GM21367 (cell line): ENCODE data around the gene CREBRF.
"Not testable (repeated sequence)": the region's sequence is repeated elsewhere in the genome, so short reads cannot be mapped to it uniquely, and the experiment has no call there.

Experiments used
- ATAC-seq: cut with Tn5 transposase; IDR thresholded peaks from one replicate; pipeline ENCODE4 v1.9.1; 2021; ENCODE audit not compliant: unreplicated experiment

Gene CREBRF

GRCh38 chr5:173076471-173076870, 20.3 kb downstream of the CREBRF start:
- not testable (repeated sequence) for ATAC-seq

DNA sequence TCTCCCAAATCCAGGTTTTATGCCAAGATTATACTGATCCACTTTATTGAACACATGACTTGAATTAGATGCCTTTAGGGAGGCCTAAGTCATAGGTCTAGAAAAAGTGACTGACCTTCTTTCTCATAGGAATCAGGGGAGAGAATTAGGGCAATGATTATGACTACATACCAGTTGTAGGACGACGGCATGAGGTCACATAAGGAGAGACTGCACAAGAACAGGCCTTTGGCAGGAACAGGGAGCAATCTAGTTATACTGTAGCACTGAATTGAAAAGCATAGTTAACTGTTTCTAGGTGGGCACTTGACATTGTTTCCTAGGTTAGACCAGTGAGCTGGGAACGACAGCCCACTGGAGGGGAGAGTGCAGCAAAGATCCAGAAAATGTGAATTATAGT, 22.7 kb downstream of the CREBRF start:
- ATAC-seq = no peak

DNA sequence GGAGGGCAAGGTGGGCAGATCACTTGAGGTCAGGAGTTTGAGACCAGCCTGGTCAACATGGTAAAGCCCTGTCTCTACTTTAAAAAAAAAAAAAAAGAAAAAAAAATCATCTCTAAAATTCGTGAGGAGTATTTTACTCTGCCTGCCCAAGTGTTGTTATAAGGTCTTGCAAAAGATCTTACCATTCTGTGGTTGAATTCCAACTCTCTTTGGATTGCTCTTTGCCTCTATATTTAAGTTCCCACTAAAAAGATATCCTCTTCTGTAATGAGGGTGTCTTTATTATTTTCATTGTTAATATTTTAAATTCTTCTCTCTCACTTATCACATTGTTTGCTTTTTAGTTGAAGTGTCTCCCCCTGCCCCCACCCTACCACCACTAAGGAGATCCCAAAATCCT, 33.4 kb downstream of the CREBRF start:
- ATAC-seq = no peak

GRCh38 chr5:173090639-173091038, 34.5 kb downstream of the CREBRF start:
- no peak for ATAC-seq

GRCh38 chr5:173091981-173092380, 35.8 kb downstream of the CREBRF start:
- no peak for ATAC-seq

DNA sequence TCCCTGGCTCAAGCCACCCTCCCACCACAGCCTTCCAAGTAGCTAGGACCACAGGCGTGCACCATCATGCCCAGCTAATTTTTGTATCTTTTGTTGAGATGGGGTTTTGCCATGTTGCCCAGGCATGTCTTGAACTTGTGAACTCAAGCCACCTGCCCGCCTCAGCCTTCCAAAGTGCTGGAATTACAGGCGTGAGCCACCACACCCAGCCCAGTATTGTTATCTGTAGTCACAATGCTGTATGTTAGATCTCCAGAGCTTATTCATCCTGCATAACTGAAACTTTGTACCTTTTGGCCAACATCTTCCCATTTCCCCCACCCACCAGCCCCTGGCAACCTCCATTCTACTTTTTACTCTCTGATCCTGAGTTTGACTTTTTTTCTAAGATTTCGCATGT, 37.5 kb downstream of the CREBRF start:
- no peak for ATAC-seq

- ATAC-seq = no peak
Measured at GRCh38 chr5:173094012-173094661, 38.0 kb downstream of the CREBRF start.

- ATAC-seq = no peak
Measured at GRCh38 chr5:173098787-173099186, 42.6 kb downstream of the CREBRF start.

- no peak for ATAC-seq
Measured at GRCh38 chr5:173099461-173099860, 43.3 kb downstream of the CREBRF start.

- no peak for ATAC-seq
Measured at GRCh38 chr5:173101245-173101644, 45.1 kb downstream of the CREBRF start.

- no peak for ATAC-seq
Measured at GRCh38 chr5:173103411-173103810, 47.3 kb downstream of the CREBRF start.

DNA sequence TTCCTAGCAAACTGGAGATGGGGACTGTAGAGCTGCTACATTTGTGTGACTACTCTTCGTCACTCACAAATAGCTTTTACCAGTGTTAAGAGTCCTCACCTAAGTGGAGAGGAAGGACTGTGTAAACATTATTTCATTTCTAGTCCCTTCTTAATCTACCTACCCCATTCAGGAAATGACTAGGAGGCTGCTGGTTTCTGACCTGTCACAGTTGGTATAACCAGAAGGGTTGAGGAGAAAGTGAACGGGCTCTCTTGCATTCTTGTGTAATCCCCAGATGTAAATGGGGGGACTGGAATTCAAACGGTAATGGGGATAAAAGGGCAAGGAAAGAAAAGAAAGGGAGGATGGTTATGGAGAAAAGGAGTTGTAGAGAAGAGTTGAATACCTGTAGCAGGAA, 52.8 kb downstream of the CREBRF start:
- ATAC-seq = no peak

- no peak for ATAC-seq
Measured at GRCh38 chr5:173114536-173114935, 58.4 kb downstream of the CREBRF start.

GRCh38 chr5:173119719-173120118, 63.6 kb downstream of the CREBRF start:
- no peak for ATAC-seq

GRCh38 chr5:173123416-173123815, 67.3 kb downstream of the CREBRF start:
- ATAC-seq = no peak

DNA sequence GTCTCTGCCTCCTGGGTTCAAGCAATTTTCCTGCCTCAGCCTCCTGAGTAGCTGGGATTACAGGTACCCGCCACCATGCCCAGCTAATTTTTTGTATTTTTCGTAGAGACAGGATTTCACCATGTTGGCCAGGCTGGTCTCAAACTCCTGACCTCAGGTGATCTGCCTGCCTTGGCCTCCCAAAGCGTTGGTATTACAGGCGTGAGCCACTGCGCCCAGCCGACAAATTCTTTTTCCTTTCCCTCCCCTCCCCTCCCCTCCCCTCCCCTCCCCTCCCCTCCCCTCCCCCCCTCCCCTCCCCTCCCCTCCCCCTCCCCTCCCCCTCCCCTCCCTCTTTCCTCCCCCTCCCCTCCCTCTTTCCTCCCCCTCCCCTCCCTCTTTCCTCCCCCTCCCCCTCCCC, 76.0 kb downstream of the CREBRF start:
- not testable (repeated sequence) for ATAC-seq

- no peak for ATAC-seq
Measured at GRCh38 chr5:173138707-173139106, 82.6 kb downstream of the CREBRF start.

GRCh38 chr5:173139631-173140030, 83.5 kb downstream of the CREBRF start:
- no peak for ATAC-seq

DNA sequence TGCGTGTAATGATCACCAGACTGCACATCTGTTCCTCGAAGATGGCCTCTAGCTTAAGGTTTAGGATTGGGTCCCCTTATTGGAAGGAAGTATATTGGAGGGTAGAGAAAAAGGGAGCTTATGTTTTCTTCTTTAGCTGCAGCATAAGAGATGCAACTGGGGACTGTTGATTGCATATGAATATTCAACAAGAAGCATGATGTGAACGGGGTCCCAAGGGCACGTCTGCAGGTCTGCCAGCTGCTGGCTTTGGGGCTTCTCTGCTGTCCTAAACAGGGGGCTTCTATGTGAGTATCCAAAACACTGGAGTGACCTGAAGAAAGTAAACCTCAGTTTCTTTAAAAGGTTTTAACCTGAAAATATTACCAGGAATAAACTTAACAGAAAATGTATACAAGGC, 84.6 kb downstream of the CREBRF start:
- ATAC-seq = no peak

GRCh38 chr5:173143567-173143966, 87.4 kb downstream of the CREBRF start:
- no peak for ATAC-seq

GRCh38 chr5:173144200-173145176, 88.3 kb downstream of the CREBRF start, which contains the start of gene BNIP1:
Gene BNIP1 (plus strand): TSS chr5:173144531. CDS start chr5:173144546, 15 bp downstream.
- ATAC-seq = peak; percentile 89

DNA sequence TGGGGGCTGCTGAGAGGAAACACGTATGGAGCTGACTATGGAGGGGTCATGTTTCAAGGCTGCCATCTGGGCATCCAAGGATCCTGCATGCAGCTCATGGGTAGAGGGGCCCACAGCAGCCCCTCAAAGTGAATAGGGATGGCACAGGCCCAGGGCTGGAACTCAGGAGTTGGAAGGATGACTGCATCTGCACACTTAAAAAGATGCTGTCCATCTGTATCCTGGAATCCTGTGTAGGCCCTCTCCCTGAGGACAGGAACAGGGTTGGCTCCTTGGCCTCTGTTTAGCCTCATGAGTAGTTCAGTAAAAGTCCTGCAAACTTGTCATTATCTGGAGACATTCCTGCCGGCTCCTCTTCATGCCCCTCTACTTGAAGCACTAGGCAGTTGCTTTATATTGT, 92.2 kb downstream of the CREBRF start:
- no peak for ATAC-seq
